DMS53 treated with DMSO at 0.1 percent for 48 hours (cell line): ENCODE data around the gene OBI1.

Experiments
- DNase-seq: peaks from one replicate; lab custom pipeline; 2025; ENCODE audit not compliant: unreplicated experiment; lab: John Stamatoyannopoulos, UW

OBI1 gene

DNA sequence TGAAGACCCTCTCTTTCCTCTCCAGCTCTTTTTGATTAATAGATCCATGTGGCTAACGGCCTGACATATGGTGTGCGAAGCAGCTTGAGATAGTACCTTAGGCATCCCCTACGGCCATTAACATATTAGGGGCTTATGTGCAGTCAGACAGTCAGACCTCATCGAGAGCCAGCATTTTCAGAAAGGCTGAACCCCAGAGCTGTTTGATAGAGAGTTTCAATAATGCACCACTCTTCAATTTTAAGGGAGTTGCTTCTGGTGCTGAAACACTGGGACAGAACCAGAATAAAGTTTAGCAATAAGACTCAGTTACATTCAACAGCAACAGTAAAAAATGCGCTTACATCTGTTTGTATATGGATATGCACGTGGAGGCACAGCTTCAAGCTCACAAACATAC, 66.4 kb downstream of the OBI1 start:
- DNase-seq = no peak

DNA sequence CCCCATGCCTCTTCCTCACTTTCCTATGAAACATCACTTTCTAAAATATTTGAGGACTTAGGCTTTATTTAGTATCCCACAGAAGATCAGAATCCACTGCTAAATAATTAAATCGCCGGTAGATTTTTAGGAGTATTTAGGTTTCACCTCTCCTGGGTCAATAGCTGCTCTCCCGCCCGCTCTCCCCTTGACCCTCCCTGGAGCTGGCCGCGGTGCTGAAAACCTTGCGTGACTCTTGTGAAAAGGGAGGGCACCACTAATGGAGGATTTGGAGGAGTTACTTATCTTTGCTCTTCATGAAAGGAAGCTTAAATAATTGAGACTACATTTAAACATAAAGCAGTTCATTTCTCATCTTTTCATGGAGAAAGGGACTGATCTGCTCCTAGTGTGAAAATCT, 69.7 kb downstream of the OBI1 start:
- no peak for DNase-seq

DNA sequence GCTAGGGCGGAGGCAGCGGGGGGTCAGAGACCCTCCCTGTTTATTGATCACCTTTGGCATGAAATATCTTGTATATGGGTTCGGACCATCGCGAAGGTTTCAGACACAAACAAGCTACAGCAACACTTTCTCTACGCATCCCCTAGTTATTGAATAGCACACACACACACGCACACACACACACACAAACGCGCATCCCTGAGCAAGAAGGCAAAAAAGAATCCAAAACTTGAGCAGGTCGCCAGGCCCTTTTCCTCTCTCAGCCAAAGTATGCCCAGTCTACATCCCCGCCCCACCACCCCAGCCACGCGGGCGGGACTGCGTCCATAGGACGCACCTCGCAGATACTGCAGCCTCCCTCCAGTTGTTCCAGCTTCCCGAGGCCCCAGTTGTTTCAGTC, 71.6 kb downstream of the OBI1 start:
- DNase-seq = no peak

DNA sequence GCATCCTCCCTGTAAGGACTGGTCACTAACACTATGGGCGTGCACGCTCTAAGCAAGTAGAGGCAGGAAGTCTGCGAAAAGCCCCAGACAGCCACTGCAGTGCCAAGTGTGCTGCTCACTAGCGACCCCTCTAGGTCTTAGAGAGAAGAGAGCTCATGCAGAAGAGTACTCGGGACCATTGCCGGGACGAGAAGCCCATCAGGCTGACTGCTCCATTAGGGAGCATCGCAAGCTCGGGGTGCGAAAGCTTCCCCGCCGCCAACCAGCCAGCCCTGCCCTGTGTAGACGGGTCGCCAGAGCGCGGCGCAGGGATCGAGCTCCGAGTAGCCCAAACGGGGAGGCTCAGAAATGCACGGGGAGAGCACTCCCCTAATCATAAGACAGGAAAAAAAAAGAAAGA, 72.2 kb downstream of the OBI1 start:
- DNase-seq = no peak

DNA sequence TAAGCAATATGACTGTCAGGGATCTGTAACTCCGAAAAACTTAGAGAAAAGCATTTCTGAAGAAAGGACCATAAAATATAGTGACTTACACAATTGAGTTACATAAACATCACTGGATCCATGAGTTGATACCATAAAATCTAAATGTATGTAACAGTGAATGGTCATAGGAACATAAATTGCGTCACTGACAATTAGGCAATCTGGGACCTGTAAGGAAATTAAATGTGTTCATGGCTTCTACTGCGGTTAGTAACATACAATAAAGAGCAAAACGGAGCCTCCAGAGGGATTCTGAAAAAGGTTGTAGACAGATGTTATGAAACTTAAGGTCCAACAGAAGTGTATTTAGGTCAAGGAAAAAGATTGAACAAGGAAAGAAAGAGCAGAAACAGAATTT, 82.7 kb downstream of the OBI1 start:
- DNase-seq = no peak

DNA sequence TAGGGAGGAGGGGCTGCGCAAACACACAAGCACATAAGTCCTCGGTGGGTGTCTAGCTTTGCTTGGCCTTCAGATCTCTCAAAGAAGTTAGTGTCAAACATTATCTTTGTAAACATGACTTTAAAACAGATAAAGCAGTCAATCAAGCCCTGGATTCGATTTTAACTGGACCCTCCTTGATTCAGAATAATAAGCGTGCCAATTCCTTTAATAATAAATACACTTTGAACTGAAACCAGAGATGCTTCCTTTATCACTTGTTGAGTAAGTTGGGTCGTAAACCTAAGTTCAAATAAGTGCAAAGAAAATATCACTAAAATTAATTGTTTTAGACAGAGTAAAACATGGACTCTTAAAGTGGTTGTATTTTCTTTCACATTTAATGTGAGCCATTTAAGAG, 86.5 kb downstream of the OBI1 start:
- no peak for DNase-seq

DNA sequence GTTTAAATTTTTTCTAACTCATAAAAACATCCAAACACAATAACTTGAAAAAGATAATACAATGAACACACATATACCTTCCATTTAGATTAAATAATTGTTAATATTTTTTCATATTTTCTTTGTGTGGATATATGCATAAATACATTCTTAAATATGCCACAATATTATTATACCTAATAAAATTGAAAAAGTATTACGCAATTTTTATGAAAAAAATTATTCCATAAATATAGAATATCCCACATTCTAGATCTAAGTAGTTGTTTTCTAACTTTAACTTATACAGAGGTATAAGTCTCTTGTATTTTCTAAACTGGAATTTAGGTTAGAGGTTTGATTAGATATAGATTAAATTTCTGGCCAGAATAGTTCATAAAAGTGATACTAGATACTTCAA, 89.9 kb downstream of the OBI1 start:
- no peak for DNase-seq

DNA sequence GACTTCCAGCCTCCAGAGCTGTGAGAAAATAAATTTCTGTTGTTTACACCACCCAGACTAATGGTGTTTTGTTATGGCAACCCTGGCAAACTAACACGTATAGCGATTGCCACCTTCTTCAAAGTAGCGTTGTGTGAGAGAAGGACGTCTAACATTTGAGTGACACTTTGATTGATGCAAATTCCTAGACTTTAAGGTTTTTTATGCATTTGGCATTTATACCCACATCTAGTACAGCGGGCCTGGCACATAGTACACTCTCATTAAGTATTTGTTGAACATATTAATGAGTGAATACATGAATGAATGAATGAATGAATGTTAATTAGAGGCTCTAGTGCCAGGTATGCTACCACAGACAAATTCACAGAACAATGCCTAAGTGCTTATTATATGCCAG, 92.3 kb downstream of the OBI1 start:
- no peak for DNase-seq
